ENCODE measurements around the gene NUP93.

- TF ChIP-seq, protein P1, sequence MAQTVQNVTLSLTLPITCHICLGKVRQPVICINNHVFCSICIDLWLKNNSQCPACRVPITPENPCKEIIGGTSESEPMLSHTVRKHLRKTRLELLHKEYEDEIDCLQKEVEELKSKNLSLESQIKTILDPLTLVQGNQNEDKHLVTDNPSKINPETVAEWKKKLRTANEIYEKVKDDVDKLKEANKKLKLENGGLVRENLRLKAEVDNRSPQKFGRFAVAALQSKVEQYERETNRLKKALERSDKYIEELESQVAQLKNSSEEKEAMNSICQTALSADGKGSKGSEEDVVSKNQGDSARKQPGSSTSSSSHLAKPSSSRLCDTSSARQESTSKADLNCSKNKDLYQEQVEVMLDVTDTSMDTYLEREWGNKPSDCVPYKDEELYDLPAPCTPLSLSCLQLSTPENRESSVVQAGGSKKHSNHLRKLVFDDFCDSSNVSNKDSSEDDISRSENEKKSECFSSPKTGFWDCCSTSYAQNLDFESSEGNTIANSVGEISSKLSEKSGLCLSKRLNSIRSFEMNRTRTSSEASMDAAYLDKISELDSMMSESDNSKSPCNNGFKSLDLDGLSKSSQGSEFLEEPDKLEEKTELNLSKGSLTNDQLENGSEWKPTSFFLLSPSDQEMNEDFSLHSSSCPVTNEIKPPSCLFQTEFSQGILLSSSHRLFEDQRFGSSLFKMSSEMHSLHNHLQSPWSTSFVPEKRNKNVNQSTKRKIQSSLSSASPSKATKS (CRISPR knock-in tag; IDR thresholded peaks at IDR 0.05) = no peak
- TF ChIP-seq FOXM1 (IDR thresholded peaks at IDR 0.05; ENCODE audit: low read depth) (no peak), FOXM1 (CRISPR knock-in tag; IDR thresholded peaks at IDR 0.05; ENCODE audit: low read depth) (no peak)
Measured at GRCh38 chr16:56884026-56884582, 154.2 kb downstream of the NUP93 start.

Measured in K562 (cell line).